Fibroblast of villous mesenchyme (primary cell): ENCODE results near the gene ENDOD1. TPM values are rescaled to one million over a fixed set of nuclear protein-coding genes. Genes with fewer than 3 reads are reported as not detected.
"Not testable (repeated sequence)": the region's sequence is repeated elsewhere in the genome, so short reads cannot be mapped to it uniquely, and the experiment has no call there.

ENCODE experiments used
- DNase-seq: peaks from one replicate; pipeline ENCODE4 v3.0.0-alpha.2; 2010; ENCODE audit warnings: low read depth
- H3K4me3 ChIP-seq: 2 replicates; pipeline ENCODE4 v1.5.1; 2011; ENCODE audit warnings: low read depth, mild to moderate bottlenecking, low read length
- CTCF ChIP-seq: IDR thresholded peaks from 2 replicates; pipeline ENCODE4 v1.5.1; 2012; ENCODE audit warnings: low read depth, mild to moderate bottlenecking, low read length; ENCODE audit not compliant: insufficient read depth
- total RNA-seq: library from RNA; depleted of rRNA; stranded (reverse); fragments of >200 nt; gene quantifications from 2 replicates; pipeline ENCODE4 v1.2.3, GENCODE V29; 2012

Gene ENDOD1
- total RNA-seq: 20.3 and 40.6 TPM in 2 replicates

GRCh38 chr11:95089620-95090542 is at the start of gene ENDOD1:
Gene ENDOD1 (plus strand): TSS chr11:95089846. CDS start chr11:95089928, 82 bp downstream.
- no peak for TF ChIP-seq CTCF
- peak within 1 kb of the TSS; percentile 76 for H3K4me3 ChIP-seq
- DNase-seq: peak; percentile 83

GRCh38 chr11:95042239-95042638 is 47.4 kb upstream of the ENDOD1 start:
- H3K4me3 ChIP-seq: no peak overlapping the region
- TF ChIP-seq CTCF: no peak
- DNase-seq: no peak

- TF ChIP-seq CTCF: no peak
- H3K4me3 ChIP-seq: no peak overlapping the region
- no peak for DNase-seq
Measured at GRCh38 chr11:95042906-95043305, 46.7 kb upstream of the ENDOD1 start.

- DNase-seq: peak; percentile 51
- no peak overlapping the region for H3K4me3 ChIP-seq
- TF ChIP-seq CTCF: no peak
Measured at GRCh38 chr11:95044010-95044409, 45.6 kb upstream of the ENDOD1 start.

GRCh38 chr11:95045812-95046211 is 43.8 kb upstream of the ENDOD1 start:
- no peak for DNase-seq
- no peak for TF ChIP-seq CTCF
- no peak overlapping the region for H3K4me3 ChIP-seq

- not testable (repeated sequence) for H3K4me3 ChIP-seq, DNase-seq
Measured at GRCh38 chr11:95049122-95049521, 40.5 kb upstream of the ENDOD1 start, which contains the start of gene KDM4F. Gene KDM4F (plus strand): TSS chr11:95049422.

- H3K4me3 ChIP-seq: no peak overlapping the region
- no peak for TF ChIP-seq CTCF
- no peak for DNase-seq
Measured at GRCh38 chr11:95050595-95051202, 38.9 kb upstream of the ENDOD1 start.
